GM12864 (cell line): ENCODE results near the gene PFKFB3.
"Not testable (repeated sequence)": the region's sequence is repeated elsewhere in the genome, so short reads cannot be mapped to it uniquely, and the experiment has no call there.

Experiments
- DNase-seq: peaks from one replicate; pipeline ENCODE4 v3.0.0-alpha.2; 2011; ENCODE audit warnings: low read depth
- H3K4me3 ChIP-seq: 2 replicates; pipeline ENCODE4 v1.5.1; 2011; ENCODE audit warnings: mild to moderate bottlenecking, low read depth, low read length, control low read depth
- TF ChIP-seq, protein P1 (sequence below): IDR thresholded peaks from 2 replicates; pipeline ENCODE4 v1.5.1; 2011; ENCODE audit warnings: low read depth, mild to moderate bottlenecking, moderate library complexity, low read length, control low read depth, inconsistent platforms; ENCODE audit errors: missing control alignments

Gene PFKFB3

DNA sequence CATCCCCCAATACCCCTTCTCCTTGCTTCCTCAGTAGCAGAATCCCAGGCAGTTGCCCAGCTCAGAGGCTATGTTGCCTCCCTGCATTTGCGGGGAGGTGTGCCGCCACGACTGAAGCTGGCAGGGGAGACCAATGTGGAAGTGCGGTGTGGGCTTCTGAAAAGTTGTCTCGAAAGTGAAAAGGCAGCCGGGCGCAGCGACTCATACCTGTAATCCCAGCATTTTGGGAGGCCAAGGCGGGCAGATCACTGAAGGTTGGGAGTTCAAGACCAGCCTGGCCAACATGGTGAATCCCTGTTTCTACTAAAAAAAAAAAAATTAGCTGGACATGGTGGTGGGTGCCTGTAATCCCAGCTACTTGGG is 15.9 kb upstream of the PFKFB3 start:
- DNase-seq: no peak
- TF ChIP-seq, protein P1, sequence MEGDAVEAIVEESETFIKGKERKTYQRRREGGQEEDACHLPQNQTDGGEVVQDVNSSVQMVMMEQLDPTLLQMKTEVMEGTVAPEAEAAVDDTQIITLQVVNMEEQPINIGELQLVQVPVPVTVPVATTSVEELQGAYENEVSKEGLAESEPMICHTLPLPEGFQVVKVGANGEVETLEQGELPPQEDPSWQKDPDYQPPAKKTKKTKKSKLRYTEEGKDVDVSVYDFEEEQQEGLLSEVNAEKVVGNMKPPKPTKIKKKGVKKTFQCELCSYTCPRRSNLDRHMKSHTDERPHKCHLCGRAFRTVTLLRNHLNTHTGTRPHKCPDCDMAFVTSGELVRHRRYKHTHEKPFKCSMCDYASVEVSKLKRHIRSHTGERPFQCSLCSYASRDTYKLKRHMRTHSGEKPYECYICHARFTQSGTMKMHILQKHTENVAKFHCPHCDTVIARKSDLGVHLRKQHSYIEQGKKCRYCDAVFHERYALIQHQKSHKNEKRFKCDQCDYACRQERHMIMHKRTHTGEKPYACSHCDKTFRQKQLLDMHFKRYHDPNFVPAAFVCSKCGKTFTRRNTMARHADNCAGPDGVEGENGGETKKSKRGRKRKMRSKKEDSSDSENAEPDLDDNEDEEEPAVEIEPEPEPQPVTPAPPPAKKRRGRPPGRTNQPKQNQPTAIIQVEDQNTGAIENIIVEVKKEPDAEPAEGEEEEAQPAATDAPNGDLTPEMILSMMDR: no peak

DNA sequence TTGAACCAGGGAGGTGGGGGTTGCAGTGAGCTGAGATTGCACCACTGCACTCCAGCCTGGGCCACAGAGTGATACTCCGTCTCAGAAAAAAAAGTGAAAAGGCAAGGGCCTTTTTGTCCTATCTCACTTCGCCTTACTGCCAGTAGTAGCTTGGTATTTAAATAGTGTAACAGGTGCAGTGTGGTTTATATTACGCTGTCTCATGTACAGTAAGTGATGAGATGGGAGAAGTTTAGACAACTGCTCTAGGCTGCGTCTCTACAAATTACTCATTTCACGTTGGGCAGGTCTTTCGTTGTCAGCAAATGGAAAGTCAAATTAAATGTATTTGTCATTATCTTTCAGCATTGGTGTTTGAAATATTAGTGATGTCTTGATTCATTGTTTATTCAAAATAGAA is 15.5 kb upstream of the PFKFB3 start:
- H3K4me3 ChIP-seq: no peak overlapping the region
- TF ChIP-seq, protein P1: no peak
- no peak for DNase-seq

More for the DNA sequence above, 15.9 kb upstream of the PFKFB3 start:
- H3K4me3 ChIP-seq: no peak overlapping the region

DNA sequence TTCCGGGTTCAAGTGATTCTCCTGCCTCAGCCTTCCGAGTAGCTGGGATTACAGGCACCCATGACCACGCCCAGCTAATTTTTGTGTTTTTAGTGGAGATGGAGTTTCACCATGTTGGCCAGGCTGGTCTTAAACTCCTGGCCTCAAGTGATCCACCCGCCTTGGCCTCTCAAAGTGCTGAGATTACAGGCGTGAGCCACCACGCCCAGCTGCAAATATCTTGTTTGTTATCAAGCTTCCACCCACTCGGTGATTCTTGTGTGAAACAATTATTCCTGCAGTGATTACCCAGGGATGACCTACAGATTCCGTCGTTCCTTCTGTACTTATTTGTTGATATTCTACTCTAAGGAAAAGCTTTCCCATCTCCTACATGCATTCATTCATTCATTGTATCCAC is 12.7 kb upstream of the PFKFB3 start:
- not testable (repeated sequence) for DNase-seq, H3K4me3 ChIP-seq

DNA sequence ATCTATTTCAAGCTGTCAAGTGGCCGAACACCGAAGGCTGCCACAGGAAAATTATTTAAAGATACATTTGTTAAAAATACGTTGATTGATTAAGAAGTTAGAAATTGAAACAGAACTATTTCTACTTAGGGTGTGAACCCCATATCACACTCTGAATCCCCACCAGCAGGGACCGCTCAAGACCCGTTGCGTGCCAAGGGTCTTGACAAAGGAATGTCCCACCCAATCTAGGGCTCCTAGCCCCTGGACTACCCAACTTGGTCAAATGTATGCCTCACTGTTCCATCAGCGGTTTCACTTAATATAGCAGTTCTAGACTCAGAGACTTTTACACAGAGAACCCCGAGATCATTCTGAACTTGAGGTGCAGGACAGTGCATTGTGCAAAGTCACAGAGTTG is 11.6 kb upstream of the PFKFB3 start:
- TF ChIP-seq, protein P1: no peak
- DNase-seq: no peak
- H3K4me3 ChIP-seq: no peak overlapping the region

DNA sequence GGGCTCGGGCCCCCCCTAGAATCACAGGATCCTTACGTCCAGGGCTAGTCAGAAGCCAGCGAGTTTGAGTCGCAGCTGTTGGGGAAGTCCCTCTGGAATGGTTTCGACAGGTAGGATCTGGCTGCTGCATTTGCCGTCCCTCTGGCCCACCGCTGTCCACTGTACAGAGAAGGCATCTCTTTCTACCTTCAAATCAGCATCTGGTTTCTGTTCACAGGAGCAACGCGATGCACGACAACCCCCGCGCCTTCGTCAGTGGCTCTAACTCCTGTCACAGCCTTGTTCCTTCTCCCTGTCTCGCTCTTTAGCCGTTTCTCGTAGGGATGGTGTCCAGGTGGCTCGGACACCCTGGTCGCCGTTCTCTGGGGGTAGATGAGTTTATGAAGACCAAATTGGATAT is 11.2 kb upstream of the PFKFB3 start:
- no peak overlapping the region for H3K4me3 ChIP-seq
- no peak for DNase-seq
- TF ChIP-seq, protein P1: no peak

DNA sequence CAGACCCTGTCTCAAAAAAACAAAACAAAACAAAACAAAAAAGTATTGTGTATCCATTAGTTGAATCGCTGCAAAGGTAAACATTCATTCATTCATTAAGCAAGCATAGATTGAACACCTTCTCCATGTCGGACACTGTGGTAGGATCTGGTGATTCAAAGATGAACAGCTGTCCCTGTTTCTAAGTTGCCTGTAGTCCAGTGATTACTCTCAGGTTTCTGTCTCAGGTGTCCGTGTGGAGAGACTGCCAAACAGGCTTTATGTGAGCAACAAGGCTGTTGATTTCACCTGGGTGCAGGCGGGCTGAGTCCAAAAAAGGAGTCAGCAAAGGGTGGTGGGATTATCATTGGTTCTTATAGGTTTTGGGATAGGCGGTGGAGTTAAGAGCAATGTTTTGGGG is 9.4 kb upstream of the PFKFB3 start:
- H3K4me3 ChIP-seq, DNase-seq: not testable (repeated sequence)

DNA sequence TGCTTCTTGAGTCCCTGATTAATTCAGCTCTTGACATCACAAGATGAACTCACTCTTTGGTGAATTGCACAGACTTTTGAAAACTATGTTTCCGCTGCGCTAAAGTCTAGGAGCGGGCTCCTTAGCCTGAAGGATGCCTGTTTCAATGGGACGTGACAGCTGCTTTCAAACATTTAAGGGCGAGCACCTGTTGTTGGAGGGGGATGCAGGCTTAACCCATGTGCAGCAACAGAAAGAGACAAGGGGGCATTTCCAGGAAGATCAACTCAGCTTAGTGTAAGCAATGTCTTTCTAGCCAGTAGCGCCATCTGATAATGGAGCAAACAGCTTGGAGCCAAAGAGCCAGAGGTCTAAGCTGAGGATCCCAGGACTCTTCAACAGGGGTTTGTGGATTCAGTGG is 8.4 kb upstream of the PFKFB3 start:
- no peak overlapping the region for H3K4me3 ChIP-seq
- DNase-seq: no peak

DNA sequence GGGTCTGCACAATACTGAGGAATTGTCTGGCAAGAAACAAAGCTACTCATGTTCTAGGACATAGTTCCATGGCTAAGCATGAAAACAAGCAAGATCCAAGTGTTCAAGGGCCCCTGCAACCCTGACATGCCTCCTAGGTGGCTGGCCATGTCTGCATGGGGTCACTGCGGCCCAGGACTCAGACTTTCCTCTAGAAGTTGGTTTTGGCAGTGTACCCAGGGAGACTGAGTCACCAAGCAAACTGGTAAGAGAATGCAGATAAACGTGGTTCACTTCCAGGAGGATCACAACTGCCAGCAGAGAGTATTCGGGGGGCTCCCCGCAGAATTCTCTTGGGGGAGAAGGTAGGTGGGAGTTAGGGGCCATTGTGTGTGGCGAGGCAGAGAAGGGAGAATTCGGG is 7.4 kb upstream of the PFKFB3 start:
- TF ChIP-seq, protein P1: no peak
- DNase-seq: no peak

More for the DNA sequence above, 8.4 kb upstream of the PFKFB3 start:
- TF ChIP-seq, protein P1: no peak

More for the DNA sequence above, 7.4 kb upstream of the PFKFB3 start:
- no peak overlapping the region for H3K4me3 ChIP-seq
